ENCODE results near the gene CHKB. TPM values are rescaled to one million over a fixed set of nuclear protein-coding genes. Genes with fewer than 3 reads are reported as not detected.

Gene CHKB
- total and polyA plus RNA-seq, 2 donors (not counting 1 experiment from before 2014, with no cell fraction given), result 21.9 to 22.8 TPM

DNA sequence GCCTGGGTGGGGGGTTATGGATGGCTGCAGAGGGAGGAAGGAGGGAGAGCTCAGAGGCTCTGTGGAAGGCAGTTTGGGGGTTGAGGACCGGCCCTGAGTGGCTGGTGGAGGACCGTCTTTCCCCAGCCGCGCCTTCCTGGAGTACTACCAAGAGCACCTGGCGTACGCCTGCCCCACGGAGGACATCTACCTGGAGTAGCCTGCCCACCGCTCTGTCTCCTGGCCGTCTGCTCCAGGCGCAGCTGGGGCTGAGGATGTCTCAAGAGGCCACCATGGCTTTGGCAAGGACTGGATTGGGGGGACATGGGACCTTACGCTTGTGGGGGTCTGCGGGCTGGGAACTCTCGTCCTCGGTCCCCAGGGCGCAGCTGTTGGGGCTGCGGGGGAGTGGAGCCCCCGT, 27.9 kb upstream of the CHKB start:
- Histone ChIP-seq H3K9me3 (ENCODE audit: control insufficient read depth, insufficient read depth, low read depth, low read length) (no peaks in the 10 kb centered on the region), H3K9ac (ENCODE audit: insufficient read depth, low read length) (no peak overlapping the region), H3K79me2 (ENCODE audit: control insufficient read depth, insufficient read depth, low read length) (no peaks in the 10 kb centered on the region), H3K4me1 (ENCODE audit: control insufficient read depth, extremely low read depth, insufficient read depth, low read length) (no peaks in the 10 kb centered on the region), H3K36me3 (ENCODE audit: control insufficient read depth, insufficient read depth, low read length) (no peaks in the 10 kb centered on the region), H3K27me3 (ENCODE audit: control insufficient read depth, insufficient read depth, low read length) (no peaks in the 10 kb centered on the region), H3K4me3 (replicated peaks in 1 of 4; ENCODE audit: control extremely low read depth in 1 of 4, insufficient read depth in 1 of 4, low read depth in 3 of 4, low read length in 4 of 4) (no peak overlapping the region), H3K4me2 (ENCODE audit: extremely low read depth, insufficient read depth, low read length) (no peak overlapping the region), H4K20me1 (ENCODE audit: control insufficient read depth, extremely low read depth, insufficient read depth, low read length) (no peaks in the 10 kb centered on the region), H2AFZ (ENCODE audit: low read length) (no peak overlapping the region), H3K27ac (ENCODE audit: insufficient read depth, low read length) (no peak overlapping the region)
- no peak for DNase-seq (ENCODE audit: low read depth in 2 of 2)
- no peak for TF ChIP-seq EZH2 (IDR thresholded peaks at IDR 0.05; ENCODE audit: low read length, missing control alignments)
- TF ChIP-seq, protein P1, sequence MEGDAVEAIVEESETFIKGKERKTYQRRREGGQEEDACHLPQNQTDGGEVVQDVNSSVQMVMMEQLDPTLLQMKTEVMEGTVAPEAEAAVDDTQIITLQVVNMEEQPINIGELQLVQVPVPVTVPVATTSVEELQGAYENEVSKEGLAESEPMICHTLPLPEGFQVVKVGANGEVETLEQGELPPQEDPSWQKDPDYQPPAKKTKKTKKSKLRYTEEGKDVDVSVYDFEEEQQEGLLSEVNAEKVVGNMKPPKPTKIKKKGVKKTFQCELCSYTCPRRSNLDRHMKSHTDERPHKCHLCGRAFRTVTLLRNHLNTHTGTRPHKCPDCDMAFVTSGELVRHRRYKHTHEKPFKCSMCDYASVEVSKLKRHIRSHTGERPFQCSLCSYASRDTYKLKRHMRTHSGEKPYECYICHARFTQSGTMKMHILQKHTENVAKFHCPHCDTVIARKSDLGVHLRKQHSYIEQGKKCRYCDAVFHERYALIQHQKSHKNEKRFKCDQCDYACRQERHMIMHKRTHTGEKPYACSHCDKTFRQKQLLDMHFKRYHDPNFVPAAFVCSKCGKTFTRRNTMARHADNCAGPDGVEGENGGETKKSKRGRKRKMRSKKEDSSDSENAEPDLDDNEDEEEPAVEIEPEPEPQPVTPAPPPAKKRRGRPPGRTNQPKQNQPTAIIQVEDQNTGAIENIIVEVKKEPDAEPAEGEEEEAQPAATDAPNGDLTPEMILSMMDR (conservative IDR thresholded peaks at IDR 0.05 in 1 of 2, IDR thresholded peaks at IDR 0.05 in 1 of 2; ENCODE audit: low read depth in 1 of 2, low read length in 2 of 2), result no peak

DNA sequence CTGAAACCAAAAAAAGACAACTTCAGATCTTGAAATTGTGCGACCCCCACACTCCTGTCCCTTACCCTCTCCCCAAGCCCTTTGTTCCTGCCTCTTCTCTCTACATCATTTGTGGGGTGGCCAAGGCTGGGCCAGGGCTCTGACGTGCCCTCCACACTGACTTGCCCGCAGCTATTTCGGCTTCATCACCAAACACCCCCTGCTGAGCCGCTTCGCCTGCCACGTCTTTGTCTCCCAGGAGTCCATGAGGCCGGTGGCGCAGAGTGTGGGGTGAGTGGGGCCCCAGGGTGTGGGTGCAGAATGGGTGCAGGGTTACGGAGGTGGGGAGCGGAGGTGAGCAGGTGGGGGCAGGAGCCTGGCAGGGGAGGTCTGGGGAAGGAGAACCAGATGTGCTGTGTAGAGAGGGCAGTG, 27.4 kb upstream of the CHKB start:
- no peaks in the 10 kb centered on the region for H3K79me2 ChIP-seq (ENCODE audit: control insufficient read depth, insufficient read depth, low read length)
- H3K36me3 ChIP-seq (ENCODE audit: control insufficient read depth, insufficient read depth, low read length), result no peaks in the 10 kb centered on the region
- no peaks in the 10 kb centered on the region for H3K4me1 ChIP-seq (ENCODE audit: control insufficient read depth, extremely low read depth, insufficient read depth, low read length)
- no peaks in the 10 kb centered on the region for H3K27me3 ChIP-seq (ENCODE audit: control insufficient read depth, insufficient read depth, low read length)
- no peak overlapping the region for H3K9ac ChIP-seq (ENCODE audit: insufficient read depth, low read length)
- no peak overlapping the region for H3K4me3 ChIP-seq (replicated peaks in 1 of 4; ENCODE audit: control extremely low read depth in 1 of 4, insufficient read depth in 1 of 4, low read depth in 3 of 4, low read length in 4 of 4)
- no peak for DNase-seq (ENCODE audit: low read depth in 2 of 2)
- H3K27ac ChIP-seq (ENCODE audit: insufficient read depth, low read length), result no peak overlapping the region
- no peaks in the 10 kb centered on the region for H4K20me1 ChIP-seq (ENCODE audit: control insufficient read depth, extremely low read depth, insufficient read depth, low read length)
- H2AFZ ChIP-seq (ENCODE audit: low read length), result no peak overlapping the region
- no peaks in the 10 kb centered on the region for H3K9me3 ChIP-seq (ENCODE audit: control insufficient read depth, insufficient read depth, low read depth, low read length)
- H3K4me2 ChIP-seq (ENCODE audit: extremely low read depth, insufficient read depth, low read length), result no peak overlapping the region
- TF ChIP-seq, protein P1 (conservative IDR thresholded peaks at IDR 0.05 in 1 of 2, IDR thresholded peaks at IDR 0.05 in 1 of 2; ENCODE audit: low read depth in 1 of 2, low read length in 2 of 2), result no peak
- TF ChIP-seq EZH2 (IDR thresholded peaks at IDR 0.05; ENCODE audit: low read length, missing control alignments), result no peak

DNA sequence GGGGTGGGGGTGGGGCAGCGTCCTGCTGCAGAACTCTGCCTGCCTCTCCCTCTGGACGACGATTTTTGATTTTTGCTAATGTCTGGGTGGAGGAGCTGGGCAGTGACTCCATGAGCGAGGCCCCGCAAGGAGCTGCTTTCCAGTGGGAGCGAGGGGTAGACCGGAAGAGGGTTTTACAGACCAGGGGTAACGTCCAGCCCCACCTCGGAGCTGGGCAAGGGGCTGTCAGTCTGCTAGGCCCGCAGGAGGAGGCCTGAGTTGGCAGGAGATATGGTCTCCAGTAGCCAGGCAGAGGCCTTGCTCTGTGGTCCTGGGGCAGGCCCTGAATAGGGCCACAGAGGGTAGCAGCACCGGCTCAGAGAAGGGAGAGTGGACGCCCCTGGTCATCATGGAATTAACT, 26.9 kb upstream of the CHKB start:
- DNase-seq (ENCODE audit: low read depth in 2 of 2), result no peak
- H3K4me1 ChIP-seq (ENCODE audit: control insufficient read depth, extremely low read depth, insufficient read depth, low read length), result no peaks in the 10 kb centered on the region
- no peaks in the 10 kb centered on the region for H3K27me3 ChIP-seq (ENCODE audit: control insufficient read depth, insufficient read depth, low read length)
- no peak for TF ChIP-seq EZH2 (IDR thresholded peaks at IDR 0.05; ENCODE audit: low read length, missing control alignments)
- TF ChIP-seq, protein P1 (conservative IDR thresholded peaks at IDR 0.05 in 1 of 2, IDR thresholded peaks at IDR 0.05 in 1 of 2; ENCODE audit: low read depth in 1 of 2, low read length in 2 of 2), result no peak
- H3K4me3 ChIP-seq (replicated peaks in 1 of 4; ENCODE audit: control extremely low read depth in 1 of 4, insufficient read depth in 1 of 4, low read depth in 3 of 4, low read length in 4 of 4), result no peak overlapping the region
- no peak overlapping the region for H3K4me2 ChIP-seq (ENCODE audit: extremely low read depth, insufficient read depth, low read length)
- no peaks in the 10 kb centered on the region for H3K36me3 ChIP-seq (ENCODE audit: control insufficient read depth, insufficient read depth, low read length)
- no peaks in the 10 kb centered on the region for H3K79me2 ChIP-seq (ENCODE audit: control insufficient read depth, insufficient read depth, low read length)
- no peak overlapping the region for H3K27ac ChIP-seq (ENCODE audit: insufficient read depth, low read length)
- H3K9me3 ChIP-seq (ENCODE audit: control insufficient read depth, insufficient read depth, low read depth, low read length), result no peaks in the 10 kb centered on the region
- H2AFZ ChIP-seq (ENCODE audit: low read length), result no peak overlapping the region
- no peaks in the 10 kb centered on the region for H4K20me1 ChIP-seq (ENCODE audit: control insufficient read depth, extremely low read depth, insufficient read depth, low read length)
- no peak overlapping the region for H3K9ac ChIP-seq (ENCODE audit: insufficient read depth, low read length)

Measured in fibroblast of lung (primary cell).